Measurements from ENCODE around the gene TRIM38. TPM values are rescaled to one million over a fixed set of nuclear protein-coding genes. Genes with fewer than 3 reads are reported as not detected.

The TRIM38 gene
- total and polyA plus RNA-seq, 2 of the 13 experiments (the other 11 are each of a cell fraction or from before 2014, with no cell fraction given): 2.5 to 3.1 TPM

DNA sequence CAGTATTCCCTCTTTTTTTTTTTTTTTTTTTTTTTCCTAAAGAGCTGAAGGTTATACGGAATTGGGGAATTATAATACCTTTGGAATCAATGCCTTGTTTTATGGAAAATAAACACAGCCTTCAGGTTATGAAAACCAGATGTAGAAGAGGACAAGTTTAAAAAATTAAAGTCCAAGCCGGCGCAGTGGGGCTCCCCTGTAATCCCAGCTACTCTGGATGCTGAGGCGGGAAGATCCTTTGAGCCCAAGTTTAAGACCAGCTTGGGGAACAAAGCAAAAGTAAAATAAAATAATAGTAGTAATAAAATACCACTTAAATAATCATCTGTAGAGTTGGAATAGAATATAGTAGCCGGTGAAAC, 57.3 kb downstream of the TRIM38 start:
- no peaks in the 10 kb centered on the region for H3K36me3 ChIP-seq (replicated peaks in 1 of 2; ENCODE audit: control insufficient read depth in 1 of 2, insufficient read depth in 2 of 2, low read length in 2 of 2)
- WGBS (ENCODE audit: low lambda C conversion rate): 95% methylated on average over 5 of the region's 5 CpGs
- no peak overlapping the region for H3K27ac ChIP-seq (ENCODE audit: extremely low read length, insufficient read depth, low read length)
- H3K27me3 ChIP-seq (ENCODE audit: control insufficient read depth in 1 of 2, insufficient read depth in 2 of 2, low read length in 2 of 2): no peaks in the 10 kb centered on the region; a peak in 1 of 5 replicates
- no peak overlapping the region for H3K9ac ChIP-seq (ENCODE audit: insufficient read depth, low read depth, low read length)
- no peak overlapping the region for H3K4me3 ChIP-seq (replicated peaks in 1 of 3; ENCODE audit: insufficient read depth in 1 of 3, low read depth in 2 of 3, low read length in 3 of 3)
- no peak for TF ChIP-seq MTA3 (CRISPR knock-in tag; IDR thresholded peaks at IDR 0.05)
- TF ChIP-seq ZNF251 (CRISPR knock-in tag; IDR thresholded peaks at IDR 0.05): no peak
- no peak for TF ChIP-seq RARA (CRISPR knock-in tag; IDR thresholded peaks at IDR 0.05)
- no peak for TF ChIP-seq ZNF558 (CRISPR knock-in tag; IDR thresholded peaks at IDR 0.05; ENCODE audit: borderline replicate concordance)
- no peak for TF ChIP-seq PHB2 (IDR thresholded peaks at IDR 0.05; ENCODE audit: partially characterized antibody)
- TF ChIP-seq MAX (IDR thresholded peaks at IDR 0.05): no peak
- H3K4me2 ChIP-seq (ENCODE audit: low read depth, low read length): no peak overlapping the region
- no peak for FAIRE-seq
- no peaks in the 10 kb centered on the region for H4K20me1 ChIP-seq (ENCODE audit: insufficient read depth, low read length)
- no peak for DNase-seq (ENCODE audit: low spot score)
- H3K79me2 ChIP-seq (ENCODE audit: insufficient read depth, low read length): no peaks in the 10 kb centered on the region
- no peaks in the 10 kb centered on the region for H3K9me3 ChIP-seq (ENCODE audit: low read length)
- CTCF ChIA-PET (ENCODE audit: low intra/inter-chr PET ratio, low total read pairs): no interaction called here
- POLR2A ChIA-PET: interaction anchor here (4.6 kb wide), 1 partner anchor 28 kb away, joined by 44 read pairs; no protein-coding TSS in a partner anchor
- H3K4me1 ChIP-seq (ENCODE audit: insufficient read depth, low read length): peaks cover 37% of the 10 kb centered on the region
- in situ Hi-C loops (cut with HindIII; ENCODE audit: extremely low pct_ligation_motif_present, low pct_unique_long_range_greater_than_20kb) (no loop called here), intact Hi-C loops (cut with micrococcal nuclease; ENCODE audit: unreplicated experiment) (loop anchor here (10.0 kb wide), 1 partner anchor 515 kb away; the partner anchor contains the start of gene HMGN4)
- no peak overlapping the region for H2AFZ ChIP-seq (ENCODE audit: low read length)
- BruUV-seq (replicated peaks): no TSS peak
- ATAC-seq: no peak

GRCh38 chr6:26020329-26021000, 57.9 kb downstream of the TRIM38 start:
- H2AFZ ChIP-seq (ENCODE audit: low read length): no peak overlapping the region
- no peak for ATAC-seq
- FAIRE-seq: no peak
- ChIA-PET CTCF (ENCODE audit: low intra/inter-chr PET ratio, low total read pairs) (no interaction called here), POLR2A (interaction anchor here (0.5 to 4.6 kb wide), 11 partner anchors 11 to 1790 kb away, joined by 3 to 44 read pairs (median 4); a partner anchor contains a TSS)
- H3K4me1 ChIP-seq (ENCODE audit: insufficient read depth, low read length): peaks cover 42% of the 10 kb centered on the region
- no peaks in the 10 kb centered on the region for H4K20me1 ChIP-seq (ENCODE audit: insufficient read depth, low read length)
- 98% methylated on average over 45 of the region's 45 CpGs for WGBS (ENCODE audit: low lambda C conversion rate)
- in situ Hi-C loops (cut with HindIII; ENCODE audit: extremely low pct_ligation_motif_present, low pct_unique_long_range_greater_than_20kb) (no loop called here), intact Hi-C loops (cut with micrococcal nuclease; ENCODE audit: unreplicated experiment) (loop anchor here (10.0 kb wide), 1 partner anchor 514 kb away; the partner anchor contains the start of gene HMGN4)
- peak overlapping the region; percentile 53 to 76 (median 60); a peak in 4 of 6 replicates for H3K4me3 ChIP-seq (replicated peaks in 1 of 3; ENCODE audit: insufficient read depth in 1 of 3, low read depth in 2 of 3, low read length in 3 of 3)
- H3K4me2 ChIP-seq (ENCODE audit: low read depth, low read length): peak overlapping the region; percentile 99
- peak overlapping the region; percentile 81 for H3K27ac ChIP-seq (ENCODE audit: extremely low read length, insufficient read depth, low read length)
- H3K36me3 ChIP-seq (replicated peaks in 1 of 2; ENCODE audit: control insufficient read depth in 1 of 2, insufficient read depth in 2 of 2, low read length in 2 of 2): no peaks in the 10 kb centered on the region
- H3K9me3 ChIP-seq (ENCODE audit: low read length): no peaks in the 10 kb centered on the region
- peak overlapping the region; percentile 69 for H3K9ac ChIP-seq (ENCODE audit: insufficient read depth, low read depth, low read length)
- no peak for DNase-seq (ENCODE audit: low spot score)
- no peaks in the 10 kb centered on the region for H3K79me2 ChIP-seq (ENCODE audit: insufficient read depth, low read length)
- BruUV-seq (replicated peaks): no TSS peak
- H3K27me3 ChIP-seq (ENCODE audit: control insufficient read depth in 1 of 2, insufficient read depth in 2 of 2, low read length in 2 of 2): no peaks in the 10 kb centered on the region; a peak in 1 of 5 replicates
- TF ChIP-seq SYNCRIP (IDR thresholded peaks at IDR 0.05; ENCODE audit: insufficient read depth, low read depth, low read length): no peak
- no peak for TF ChIP-seq CEBPZ (IDR thresholded peaks at IDR 0.05; ENCODE audit: low read length)
- no peak for TF ChIP-seq ZNF709 (CRISPR knock-in tag; IDR thresholded peaks at IDR 0.05)
- no peak for TF ChIP-seq ZNF337 (CRISPR knock-in tag; IDR thresholded peaks at IDR 0.05; ENCODE audit: borderline replicate concordance, low read depth)
- no peak for TF ChIP-seq SOX6 (IDR thresholded peaks at IDR 0.05)
- TF ChIP-seq SOX6 (CRISPR knock-in tag; IDR thresholded peaks at IDR 0.05): no peak
